Neural cell (in vitro differentiated cells): ENCODE data around the gene C11orf42. TPM values are rescaled to one million over a fixed set of nuclear protein-coding genes. Genes with fewer than 3 reads are reported as not detected.

Experiments used
- H2AFZ ChIP-seq: fragments of 200-600, 300-800 bp; sonication (generic), shearing (Covaris generic); 2 replicates; pipeline ENCODE4 v1.6.0; 2014; ENCODE audit warnings: low read depth, mild to moderate bottlenecking, antibody characterized with exemption, low read length, moderate library complexity
- H3F3A ChIP-seq: fragments of 200-600 bp; shearing (Covaris generic); 2 replicates; pipeline ENCODE4 v1.6.1; 2016; ENCODE audit warnings: mild to moderate bottlenecking, moderate library complexity, mixed read lengths, antibody characterized with exemption, low read length; ENCODE audit not compliant: insufficient read depth, poor library complexity, severe bottlenecking
- H3K27ac ChIP-seq: fragments of 200-600, 300-800 bp; sonication (generic), shearing (Covaris generic); 2 replicates; pipeline ENCODE4 v1.5.1; 2014; ENCODE audit warnings: mild to moderate bottlenecking, low read length, moderate library complexity
- H3K27me3 ChIP-seq: fragments of 300-800, 200-600 bp; sonication (generic), shearing (Covaris generic); 2 replicates; pipeline ENCODE4 v1.6.0; 2014; ENCODE audit warnings: mild to moderate bottlenecking, low read depth, low read length, moderate library complexity; ENCODE audit not compliant: insufficient read depth
- H3K36me3 ChIP-seq: fragments of 300-800, 200-600 bp; sonication (generic), shearing (Covaris generic); 2 replicates; pipeline ENCODE4 v1.5.1; 2014; ENCODE audit warnings: mild to moderate bottlenecking, antibody characterized with exemption, low read length, moderate library complexity; ENCODE audit not compliant: insufficient read depth
- H3K4me2 ChIP-seq: fragments of 300-800, 200-600 bp; sonication (generic), shearing (Covaris generic); 2 replicates; pipeline ENCODE4 v1.6.0; 2014; ENCODE audit warnings: mild to moderate bottlenecking, low read length
- H3K4me3 ChIP-seq: fragments of 300-800, 200-600 bp; sonication (generic), shearing (Covaris generic); 2 replicates; pipeline ENCODE4 v1.5.1; 2014; ENCODE audit warnings: mild to moderate bottlenecking, low read length, moderate library complexity
- H3K79me2 ChIP-seq: fragments of 200-600 bp; shearing (Covaris generic); replicated peaks from 2 replicates; pipeline ENCODE4 v1.6.0; 2014; ENCODE audit warnings: mild to moderate bottlenecking, low read length, moderate library complexity; ENCODE audit not compliant: insufficient read depth
- H3K9ac ChIP-seq: fragments of 300-800, 200-600 bp; sonication (generic), shearing (Covaris generic); 2 replicates; pipeline ENCODE4 v1.6.1; 2016; ENCODE audit warnings: mild to moderate bottlenecking, low read length, mixed read lengths
- H3K9me2 ChIP-seq: fragments of 200-600 bp; shearing (Covaris generic); 2 replicates; pipeline ENCODE4 v1.6.1; 2016; ENCODE audit warnings: mild to moderate bottlenecking, low read length, mixed read lengths; ENCODE audit not compliant: insufficient read depth
- H3K9me3 ChIP-seq: fragments of 200-600, 300-800 bp; sonication (generic), shearing (Covaris generic); 2 replicates; pipeline ENCODE4 v1.6.1; 2016; ENCODE audit warnings: mild to moderate bottlenecking, mixed run types, low read length, moderate library complexity, mixed read lengths
- H4K20me1 ChIP-seq: fragments of 200-600 bp; shearing (Covaris generic); 2 replicates; pipeline ENCODE4 v1.6.1; 2016; ENCODE audit warnings: mild to moderate bottlenecking, mixed run types; ENCODE audit not compliant: insufficient read depth
- EP300 ChIP-seq: fragments of 450-650 bp; conservative IDR thresholded peaks from 2 replicates; pipeline ENCODE4 v1.6.1; 2014; ENCODE audit warnings: antibody characterized with exemption, mild to moderate bottlenecking, moderate library complexity; ENCODE audit not compliant: poor library complexity, severe bottlenecking
- EZH2 ChIP-seq: fragments of 200-600, 300-800 bp; shearing (Covaris generic), sonication (generic); IDR thresholded peaks from 2 replicates; pipeline ENCODE4 v1.6.1; 2014; ENCODE audit warnings: antibody characterized with exemption, low read length, borderline replicate concordance, mild to moderate bottlenecking; ENCODE audit not compliant: insufficient read depth, poor library complexity, severe bottlenecking
- MXI1 ChIP-seq: fragments of 450-650 bp; conservative IDR thresholded peaks from 2 replicates; pipeline ENCODE4 v1.6.1; 2014; ENCODE audit warnings: antibody characterized with exemption, mild to moderate bottlenecking; ENCODE audit not compliant: poor library complexity, severe bottlenecking
- POLR2AphosphoS5 ChIP-seq: IDR thresholded peaks from 2 replicates; pipeline ENCODE4 v1.6.1; 2012
- RAD21 ChIP-seq: fragments of 450-650 bp; conservative IDR thresholded peaks from 2 replicates; pipeline ENCODE4 v1.6.1; 2014; ENCODE audit warnings: antibody characterized with exemption, mild to moderate bottlenecking, moderate library complexity
- SMC3 ChIP-seq: fragments of 450-650 bp; conservative IDR thresholded peaks from 2 replicates; pipeline ENCODE4 v1.6.1; 2014; ENCODE audit warnings: antibody characterized with exemption, mild to moderate bottlenecking, moderate library complexity; ENCODE audit not compliant: poor library complexity
- TAF1 ChIP-seq: IDR thresholded peaks from 2 replicates; pipeline ENCODE4 v1.6.1; 2012; ENCODE audit warnings: low read depth
- polyA plus RNA-seq: library from polyadenylated mRNA; depleted of rRNA; stranded (reverse); fragments of >200 nt; gene quantifications from 2 replicates; pipeline ENCODE4 v1.2.3, GENCODE V29; 2014
- TF ChIP-seq, protein P1 (sequence below): IDR thresholded peaks from 2 replicates; pipeline ENCODE4 v1.6.1; 2012; ENCODE audit warnings: borderline replicate concordance
- TF ChIP-seq, protein P2 (sequence below): fragments of 450-650 bp; IDR thresholded peaks from 2 replicates; pipeline ENCODE4 v1.5.1; 2014; ENCODE audit warnings: antibody characterized with exemption, mild to moderate bottlenecking, moderate library complexity; ENCODE audit not compliant: poor library complexity, severe bottlenecking

The C11orf42 gene
- polyA plus RNA-seq, 1 donor from 2014 or later: not detected

DNA sequence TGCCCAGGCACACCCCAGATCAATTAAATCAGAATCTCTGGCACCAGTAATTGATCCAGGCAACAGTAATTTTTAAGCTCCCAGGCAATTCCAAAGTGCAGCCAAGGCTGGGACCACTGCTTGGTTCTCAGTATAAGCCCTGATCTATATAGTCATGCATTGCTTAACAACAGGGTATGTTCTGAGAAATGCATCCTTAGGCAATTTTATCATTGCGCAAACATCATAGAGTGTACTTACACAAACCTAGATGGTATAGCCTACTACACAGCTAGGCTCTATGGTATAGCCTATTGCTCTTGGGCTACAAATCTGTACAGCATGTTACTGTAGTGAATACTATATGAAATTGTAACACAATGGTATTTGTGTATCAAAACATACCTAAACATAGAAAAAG lies 651 bp upstream of the C11orf42 start:
- Histone ChIP-seq H3K36me3 (no peaks in the 10 kb centered on the region), H3K27me3 (no peaks in the 10 kb centered on the region), H3K4me2 (no peak overlapping the region), H3K79me2 (no peaks in the 10 kb centered on the region), H3K9me3 (no peaks in the 10 kb centered on the region), H3K9me2 (no peaks in the 10 kb centered on the region), H2AFZ (no peak overlapping the region), H3K9ac (no peak overlapping the region), H3F3A (no peaks in the 10 kb centered on the region), H3K4me3 (no peak overlapping the region), H4K20me1 (no peaks in the 10 kb centered on the region), H3K27ac (no peak overlapping the region)
- TF ChIP-seq EZH2 (no peak), POLR2AphosphoS5 (no peak), RAD21 (no peak), MXI1 (no peak), TAF1 (no peak), SMC3 (no peak), EP300 (no peak)
- TF ChIP-seq, protein P1, sequence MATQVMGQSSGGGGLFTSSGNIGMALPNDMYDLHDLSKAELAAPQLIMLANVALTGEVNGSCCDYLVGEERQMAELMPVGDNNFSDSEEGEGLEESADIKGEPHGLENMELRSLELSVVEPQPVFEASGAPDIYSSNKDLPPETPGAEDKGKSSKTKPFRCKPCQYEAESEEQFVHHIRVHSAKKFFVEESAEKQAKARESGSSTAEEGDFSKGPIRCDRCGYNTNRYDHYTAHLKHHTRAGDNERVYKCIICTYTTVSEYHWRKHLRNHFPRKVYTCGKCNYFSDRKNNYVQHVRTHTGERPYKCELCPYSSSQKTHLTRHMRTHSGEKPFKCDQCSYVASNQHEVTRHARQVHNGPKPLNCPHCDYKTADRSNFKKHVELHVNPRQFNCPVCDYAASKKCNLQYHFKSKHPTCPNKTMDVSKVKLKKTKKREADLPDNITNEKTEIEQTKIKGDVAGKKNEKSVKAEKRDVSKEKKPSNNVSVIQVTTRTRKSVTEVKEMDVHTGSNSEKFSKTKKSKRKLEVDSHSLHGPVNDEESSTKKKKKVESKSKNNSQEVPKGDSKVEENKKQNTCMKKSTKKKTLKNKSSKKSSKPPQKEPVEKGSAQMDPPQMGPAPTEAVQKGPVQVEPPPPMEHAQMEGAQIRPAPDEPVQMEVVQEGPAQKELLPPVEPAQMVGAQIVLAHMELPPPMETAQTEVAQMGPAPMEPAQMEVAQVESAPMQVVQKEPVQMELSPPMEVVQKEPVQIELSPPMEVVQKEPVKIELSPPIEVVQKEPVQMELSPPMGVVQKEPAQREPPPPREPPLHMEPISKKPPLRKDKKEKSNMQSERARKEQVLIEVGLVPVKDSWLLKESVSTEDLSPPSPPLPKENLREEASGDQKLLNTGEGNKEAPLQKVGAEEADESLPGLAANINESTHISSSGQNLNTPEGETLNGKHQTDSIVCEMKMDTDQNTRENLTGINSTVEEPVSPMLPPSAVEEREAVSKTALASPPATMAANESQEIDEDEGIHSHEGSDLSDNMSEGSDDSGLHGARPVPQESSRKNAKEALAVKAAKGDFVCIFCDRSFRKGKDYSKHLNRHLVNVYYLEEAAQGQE: no peak
- TF ChIP-seq, protein P2, sequence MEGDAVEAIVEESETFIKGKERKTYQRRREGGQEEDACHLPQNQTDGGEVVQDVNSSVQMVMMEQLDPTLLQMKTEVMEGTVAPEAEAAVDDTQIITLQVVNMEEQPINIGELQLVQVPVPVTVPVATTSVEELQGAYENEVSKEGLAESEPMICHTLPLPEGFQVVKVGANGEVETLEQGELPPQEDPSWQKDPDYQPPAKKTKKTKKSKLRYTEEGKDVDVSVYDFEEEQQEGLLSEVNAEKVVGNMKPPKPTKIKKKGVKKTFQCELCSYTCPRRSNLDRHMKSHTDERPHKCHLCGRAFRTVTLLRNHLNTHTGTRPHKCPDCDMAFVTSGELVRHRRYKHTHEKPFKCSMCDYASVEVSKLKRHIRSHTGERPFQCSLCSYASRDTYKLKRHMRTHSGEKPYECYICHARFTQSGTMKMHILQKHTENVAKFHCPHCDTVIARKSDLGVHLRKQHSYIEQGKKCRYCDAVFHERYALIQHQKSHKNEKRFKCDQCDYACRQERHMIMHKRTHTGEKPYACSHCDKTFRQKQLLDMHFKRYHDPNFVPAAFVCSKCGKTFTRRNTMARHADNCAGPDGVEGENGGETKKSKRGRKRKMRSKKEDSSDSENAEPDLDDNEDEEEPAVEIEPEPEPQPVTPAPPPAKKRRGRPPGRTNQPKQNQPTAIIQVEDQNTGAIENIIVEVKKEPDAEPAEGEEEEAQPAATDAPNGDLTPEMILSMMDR: no peak

DNA sequence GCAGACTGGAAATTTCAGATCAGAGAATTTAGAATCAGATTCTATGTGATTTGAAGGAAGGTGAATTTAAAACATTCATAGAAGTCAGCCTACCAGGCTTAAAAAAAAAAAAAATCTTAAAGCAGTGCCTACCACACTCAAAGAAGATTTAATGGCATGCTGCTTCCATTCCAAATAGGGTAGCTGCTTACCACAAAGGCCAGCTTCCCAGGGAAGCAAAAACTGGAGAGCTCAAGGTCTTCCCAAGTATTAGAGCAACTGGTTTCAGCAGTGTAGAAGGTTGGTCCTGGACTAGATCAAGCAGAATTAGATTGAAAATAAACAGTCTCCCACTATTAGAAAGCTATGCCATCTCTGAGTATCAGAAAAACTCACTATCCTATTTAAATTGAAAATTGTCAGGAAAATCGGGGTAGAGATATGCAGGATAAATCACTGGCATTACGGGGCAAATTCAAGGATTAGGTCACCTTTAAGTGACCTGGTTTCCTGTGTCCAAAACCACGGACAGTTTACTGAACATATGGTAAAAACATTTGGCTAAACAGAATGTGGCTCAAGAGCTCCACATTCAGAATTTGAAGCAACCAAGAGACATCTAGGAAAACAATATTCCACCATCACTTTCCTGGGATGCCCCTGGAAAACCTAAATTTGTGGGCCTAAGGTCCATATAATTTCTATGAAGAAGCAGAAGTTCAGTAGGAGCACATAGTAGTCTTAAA lies 1.3 kb downstream of the C11orf42 start:
- no peak for TF ChIP-seq MXI1
- no peak for TF ChIP-seq SMC3
- TF ChIP-seq, protein P1: no peak
- TF ChIP-seq POLR2AphosphoS5: no peak
- Histone ChIP-seq H3K9me3 (no peaks in the 10 kb centered on the region), H3K36me3 (no peaks in the 10 kb centered on the region), H3K9ac (no peak overlapping the region), H3K27me3 (no peaks in the 10 kb centered on the region), H3K4me3 (no peak overlapping the region), H3F3A (no peaks in the 10 kb centered on the region), H3K4me2 (no peak overlapping the region), H3K9me2 (no peaks in the 10 kb centered on the region), H3K27ac (no peak overlapping the region), H3K79me2 (no peaks in the 10 kb centered on the region), H4K20me1 (no peaks in the 10 kb centered on the region), H2AFZ (no peak overlapping the region)
